ENCODE measurements around the gene CPNE1.

Gene CPNE1

DNA sequence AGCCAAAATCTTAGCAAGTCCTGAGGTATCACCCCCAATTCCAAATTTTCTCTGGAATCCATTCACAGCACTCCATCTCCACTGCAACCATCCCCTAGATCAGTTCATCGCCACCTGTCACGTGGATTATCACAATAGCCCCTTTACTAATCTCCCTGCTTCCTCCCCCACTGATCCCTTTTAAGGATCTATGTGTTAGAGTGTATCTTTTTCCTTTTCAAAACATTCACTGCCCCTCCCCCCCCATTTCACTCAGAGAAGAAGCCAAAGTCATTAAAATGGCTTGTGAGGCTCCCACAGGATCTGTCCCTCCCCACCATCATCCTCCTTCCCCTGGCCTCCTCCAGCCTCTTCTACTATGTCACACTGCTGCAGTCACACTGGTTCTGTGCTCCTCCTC, 67.5 kb downstream of the CPNE1 start:
- DNase-seq: no peak

GRCh38 chr20:35595901-35596300, 68.8 kb downstream of the CPNE1 start:
- no peak for DNase-seq

GRCh38 chr20:35595456-35595855, 69.2 kb downstream of the CPNE1 start:
- no peak for DNase-seq

- DNase-seq: no peak
Observed at GRCh38 chr20:35592339-35592974, 72.2 kb downstream of the CPNE1 start.

- DNase-seq: no peak
Observed at GRCh38 chr20:35588397-35588796, 76.3 kb downstream of the CPNE1 start.

GRCh38 chr20:35587436-35587835, 77.3 kb downstream of the CPNE1 start:
- DNase-seq: no peak

DNA sequence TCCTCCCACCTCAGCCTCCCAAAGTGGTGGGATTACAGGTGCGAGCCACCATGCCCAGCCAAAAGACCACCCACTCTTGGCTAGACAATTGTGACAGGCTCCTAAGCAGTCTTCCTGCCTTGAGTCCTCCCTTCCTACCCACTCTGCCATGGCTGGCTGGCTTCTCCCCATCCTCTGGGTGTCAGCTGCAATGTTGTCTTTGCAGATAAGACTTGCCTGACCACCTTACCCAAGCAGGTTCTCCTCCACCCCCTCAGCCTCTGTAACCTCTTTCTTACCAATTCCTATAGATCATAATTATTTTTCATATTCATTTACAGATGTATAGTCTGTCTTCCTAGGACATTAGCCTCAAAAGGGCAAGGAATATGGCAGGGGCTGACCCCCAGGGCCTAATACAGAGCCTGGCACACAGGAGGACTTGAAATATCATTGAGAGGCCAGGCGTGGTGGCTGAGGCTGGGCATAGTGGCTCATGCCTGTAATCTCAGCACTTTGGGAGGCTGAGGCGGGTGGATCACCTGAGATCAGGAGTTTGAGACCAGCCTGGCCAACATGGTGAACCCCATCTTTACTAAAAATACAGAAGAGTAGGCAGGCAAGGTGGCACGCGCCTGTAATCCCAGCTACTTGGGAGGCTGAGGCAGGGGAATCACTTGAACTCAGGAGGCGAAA, 77.8 kb downstream of the CPNE1 start:
- no peak for DNase-seq

- no peak for DNase-seq
Observed at GRCh38 chr20:35583636-35584560, 80.8 kb downstream of the CPNE1 start.

GRCh38 chr20:35582741-35583404, 81.8 kb downstream of the CPNE1 start:
- DNase-seq: no peak

DNA sequence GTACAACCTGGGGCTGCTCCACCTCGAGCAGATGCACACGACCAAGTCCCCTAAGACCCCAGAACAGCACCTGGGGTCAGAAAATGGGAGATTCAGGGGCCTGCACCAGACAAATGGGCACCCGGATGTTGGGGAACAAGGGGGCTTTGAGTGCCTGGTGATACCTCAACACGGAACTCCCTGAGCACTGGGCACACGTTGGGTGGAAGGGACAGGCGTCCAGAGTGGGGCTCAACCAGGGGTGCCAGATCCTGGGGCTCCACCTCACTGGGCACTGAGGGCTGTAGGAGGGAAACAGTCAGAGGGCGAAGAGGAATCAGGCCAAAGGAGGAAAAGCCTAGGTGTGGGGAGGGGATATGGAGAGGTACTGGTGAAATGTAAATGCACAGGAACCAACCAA, 82.6 kb downstream of the CPNE1 start:
- no peak for DNase-seq

- no peak for DNase-seq
Observed at GRCh38 chr20:35579196-35579595, 85.5 kb downstream of the CPNE1 start.

DNA sequence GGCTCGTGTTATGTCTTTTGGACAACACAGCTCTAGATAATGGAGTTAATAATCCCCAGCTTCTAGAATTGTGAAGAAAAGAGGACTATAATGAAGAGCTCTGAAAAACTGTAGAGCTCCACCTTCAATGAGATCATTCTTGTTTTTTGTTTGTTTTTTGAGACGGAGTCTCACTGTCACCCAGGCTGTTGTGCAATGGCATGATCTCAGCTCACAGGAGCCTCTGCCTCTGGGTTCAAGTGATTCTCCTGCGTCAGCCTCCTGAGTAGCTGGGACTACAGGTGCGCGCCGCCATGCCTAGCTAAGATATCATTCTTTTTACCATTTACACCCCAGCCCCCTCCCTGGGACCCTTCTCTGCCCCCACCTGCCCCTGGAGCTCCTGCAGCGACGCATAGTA, 86.2 kb downstream of the CPNE1 start:
- DNase-seq: no peak

- no peak for DNase-seq
Observed at GRCh38 chr20:35576816-35577215, 87.9 kb downstream of the CPNE1 start.

Measured in CD4-positive, alpha-beta T cell treated with Interferon gamma for 1 hour (primary cell).